ENCODE measurements around the gene CTRB2. TPM values are rescaled to one million over a fixed set of nuclear protein-coding genes. Genes with fewer than 3 reads are reported as not detected.
"Not testable (repeated sequence)": the region's sequence is repeated elsewhere in the genome, so short reads cannot be mapped to it uniquely, and the experiment has no call there.

The CTRB2 gene
- total RNA-seq, 3 donors from 2014 or later = not detected

DNA sequence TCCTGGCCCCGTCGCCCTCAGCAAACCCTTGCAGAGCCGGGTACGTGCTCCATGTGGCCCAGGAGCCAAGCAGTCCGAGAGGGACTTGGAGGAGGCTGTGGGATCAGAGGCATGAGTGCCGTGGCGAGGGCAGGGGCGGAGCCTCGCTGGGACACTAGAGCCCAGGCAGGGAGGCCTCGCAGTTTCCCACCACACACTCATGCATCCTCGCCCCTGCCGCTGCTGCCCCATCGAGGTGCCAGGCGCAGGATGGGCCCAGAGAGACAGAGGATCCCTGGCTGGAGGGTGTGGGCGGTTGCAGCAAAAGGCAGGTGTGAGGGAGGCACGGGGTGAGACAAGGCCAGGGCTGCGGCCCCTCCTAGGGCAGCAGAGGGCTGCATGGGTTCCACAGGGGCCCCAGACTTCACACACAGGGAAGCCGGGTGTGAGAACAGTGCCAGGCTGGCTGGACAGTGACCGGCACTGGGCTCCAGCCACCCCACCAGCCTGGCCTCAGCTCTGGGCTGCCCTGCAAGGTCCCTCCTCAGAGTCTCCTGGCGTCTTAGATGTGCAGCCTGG, 36.8 kb upstream of the CTRB2 start:
- peak in 1 of 3 donors; percentile 47 for DNase-seq
- no peak for ATAC-seq
- TF ChIP-seq, protein P1, sequence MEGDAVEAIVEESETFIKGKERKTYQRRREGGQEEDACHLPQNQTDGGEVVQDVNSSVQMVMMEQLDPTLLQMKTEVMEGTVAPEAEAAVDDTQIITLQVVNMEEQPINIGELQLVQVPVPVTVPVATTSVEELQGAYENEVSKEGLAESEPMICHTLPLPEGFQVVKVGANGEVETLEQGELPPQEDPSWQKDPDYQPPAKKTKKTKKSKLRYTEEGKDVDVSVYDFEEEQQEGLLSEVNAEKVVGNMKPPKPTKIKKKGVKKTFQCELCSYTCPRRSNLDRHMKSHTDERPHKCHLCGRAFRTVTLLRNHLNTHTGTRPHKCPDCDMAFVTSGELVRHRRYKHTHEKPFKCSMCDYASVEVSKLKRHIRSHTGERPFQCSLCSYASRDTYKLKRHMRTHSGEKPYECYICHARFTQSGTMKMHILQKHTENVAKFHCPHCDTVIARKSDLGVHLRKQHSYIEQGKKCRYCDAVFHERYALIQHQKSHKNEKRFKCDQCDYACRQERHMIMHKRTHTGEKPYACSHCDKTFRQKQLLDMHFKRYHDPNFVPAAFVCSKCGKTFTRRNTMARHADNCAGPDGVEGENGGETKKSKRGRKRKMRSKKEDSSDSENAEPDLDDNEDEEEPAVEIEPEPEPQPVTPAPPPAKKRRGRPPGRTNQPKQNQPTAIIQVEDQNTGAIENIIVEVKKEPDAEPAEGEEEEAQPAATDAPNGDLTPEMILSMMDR (IDR thresholded peaks at IDR 0.05) = no peak
- intact Hi-C loops (cut with DNase I, micrococcal nuclease) = no loop called here
- H3K36me3 ChIP-seq (ENCODE audit: low read depth) = peaks cover 5% of the 10 kb centered on the region
- H3K4me3 ChIP-seq = no peak overlapping the region
- no peaks in the 10 kb centered on the region for H3K9me3 ChIP-seq
- peaks cover 34% of the 10 kb centered on the region for H3K4me1 ChIP-seq (ENCODE audit: low read depth)

DNA sequence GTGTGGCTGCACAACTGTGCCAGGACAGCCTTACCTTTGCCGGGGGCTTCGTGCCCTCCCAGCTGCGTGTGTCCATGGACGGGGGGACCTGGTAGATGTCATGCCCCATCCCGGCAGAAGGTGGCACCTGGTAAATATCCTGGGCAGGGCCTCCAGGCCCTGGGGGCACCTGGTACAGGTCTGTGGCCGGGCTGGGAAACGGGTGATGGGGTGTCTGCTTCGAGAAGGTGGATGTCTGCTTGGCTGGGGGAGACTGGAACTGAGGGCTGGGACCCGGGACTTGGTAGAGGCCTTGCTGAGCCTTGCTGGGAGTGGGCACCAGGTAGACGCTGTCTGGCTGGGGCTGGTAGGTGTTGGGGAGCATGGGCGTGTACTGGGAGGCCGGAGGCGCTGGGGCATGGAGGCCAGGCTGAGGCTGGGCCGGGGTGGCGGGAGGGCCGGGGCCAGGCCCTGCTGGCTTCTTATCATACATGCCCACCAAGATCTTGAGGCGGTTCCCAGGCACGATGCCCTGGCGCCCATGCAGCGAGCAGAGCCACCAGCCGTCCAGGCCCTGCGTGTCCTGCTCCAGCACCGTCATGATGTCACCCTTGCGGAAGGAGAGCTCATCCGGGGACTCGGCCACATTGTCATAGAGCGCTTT, 35.6 kb upstream of the CTRB2 start:
- H3K36me3 ChIP-seq (ENCODE audit: low read depth); intact Hi-C loops (cut with DNase I, micrococcal nuclease); ATAC-seq; H3K4me3 ChIP-seq; H3K9me3 ChIP-seq: not testable (repeated sequence)
- DNase-seq = peak in 1 of 3 donors; percentile 34
- peaks cover 22% of the 10 kb centered on the region for H3K4me1 ChIP-seq (ENCODE audit: low read depth)

GRCh38 chr16:75241955-75242354, 35.0 kb upstream of the CTRB2 start:
- Histone ChIP-seq H3K36me3 (ENCODE audit: low read depth) (peaks cover 5% of the 10 kb centered on the region), H3K4me3 (no peak overlapping the region), H3K4me1 (ENCODE audit: low read depth) (peaks cover 18% of the 10 kb centered on the region), H3K9me3 (no peaks in the 10 kb centered on the region)
- ATAC-seq (no peak), DNase-seq (peak in 1 of 3 donors; percentile 46)
- intact Hi-C loops (cut with DNase I, micrococcal nuclease) = no loop called here
- TF ChIP-seq, protein P1 (IDR thresholded peaks at IDR 0.05) = no peak

DNA sequence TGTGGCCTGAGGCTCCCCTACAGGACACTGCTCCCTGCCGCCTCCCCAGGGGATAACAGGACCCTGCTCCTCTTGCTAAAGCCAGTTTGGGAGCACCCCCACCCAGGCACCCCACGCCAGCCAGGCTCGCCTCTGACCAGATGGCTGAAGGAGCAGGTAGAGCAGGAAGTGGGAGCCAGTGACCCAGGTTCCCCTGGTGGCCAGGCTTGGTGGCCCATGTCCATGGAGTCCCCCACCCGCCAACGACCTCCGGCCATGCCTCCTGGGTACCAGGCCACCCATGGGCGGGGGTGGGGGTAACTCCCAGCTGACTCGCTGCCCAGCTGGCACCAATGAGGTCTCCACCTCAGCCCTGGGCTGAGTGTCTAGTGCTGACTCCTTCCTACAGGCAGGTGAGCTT, 34.5 kb upstream of the CTRB2 start:
- no peak overlapping the region for H3K4me3 ChIP-seq
- peaks cover 5% of the 10 kb centered on the region for H3K36me3 ChIP-seq (ENCODE audit: low read depth)
- ATAC-seq = no peak
- intact Hi-C loops (cut with DNase I, micrococcal nuclease) = no loop called here
- H3K4me1 ChIP-seq (ENCODE audit: low read depth) = peaks cover 14% of the 10 kb centered on the region
- TF ChIP-seq, protein P1 (IDR thresholded peaks at IDR 0.05) = no peak
- peak in 2 of 3 donors; percentile 30 to 40 for DNase-seq
- no peaks in the 10 kb centered on the region for H3K9me3 ChIP-seq

GRCh38 chr16:75240633-75241032, 33.7 kb upstream of the CTRB2 start:
- H3K4me1 ChIP-seq (ENCODE audit: low read depth); H3K36me3 ChIP-seq (ENCODE audit: low read depth); DNase-seq; H3K4me3 ChIP-seq; ATAC-seq; intact Hi-C loops (cut with DNase I, micrococcal nuclease); H3K9me3 ChIP-seq: not testable (repeated sequence)

- peaks cover 5% of the 10 kb centered on the region for H3K36me3 ChIP-seq (ENCODE audit: low read depth)
- no peak overlapping the region for H3K4me3 ChIP-seq
- H3K9me3 ChIP-seq = no peaks in the 10 kb centered on the region
- DNase-seq (peak in 2 of 3 donors; percentile 24 to 45), ATAC-seq (no peak)
- intact Hi-C loops (cut with DNase I, micrococcal nuclease) = loop anchor here in 1 of 2 donors (10.0 kb wide), 1 partner anchor 145 kb away; no protein-coding TSS in a partner anchor
- H3K4me1 ChIP-seq (ENCODE audit: low read depth) = no peaks in the 10 kb centered on the region
- TF ChIP-seq, protein P1 (IDR thresholded peaks at IDR 0.05) = no peak
Observed at GRCh38 chr16:75239542-75240122, 32.7 kb upstream of the CTRB2 start.

Data from mucosa of descending colon (tissue), 3 donors.